HG03521 (cell line): ENCODE results near the gene S100A4.
"Not testable (repeated sequence)": the region's sequence is repeated elsewhere in the genome, so short reads cannot be mapped to it uniquely, and the experiment has no call there.

Experiments used
- ATAC-seq: cut with Tn5 transposase; IDR thresholded peaks from one replicate; pipeline ENCODE4 v1.9.1; 2021; ENCODE audit warnings: mild to moderate bottlenecking, moderate library complexity; ENCODE audit not compliant: unreplicated experiment

The S100A4 gene

GRCh38 chr1:153545067-153546055 is at the start of gene S100A4:
Gene S100A4 (minus strand): TSS chr1:153545806. CDS start chr1:153544794, 1,012 bp downstream.
- no peak for ATAC-seq

DNA sequence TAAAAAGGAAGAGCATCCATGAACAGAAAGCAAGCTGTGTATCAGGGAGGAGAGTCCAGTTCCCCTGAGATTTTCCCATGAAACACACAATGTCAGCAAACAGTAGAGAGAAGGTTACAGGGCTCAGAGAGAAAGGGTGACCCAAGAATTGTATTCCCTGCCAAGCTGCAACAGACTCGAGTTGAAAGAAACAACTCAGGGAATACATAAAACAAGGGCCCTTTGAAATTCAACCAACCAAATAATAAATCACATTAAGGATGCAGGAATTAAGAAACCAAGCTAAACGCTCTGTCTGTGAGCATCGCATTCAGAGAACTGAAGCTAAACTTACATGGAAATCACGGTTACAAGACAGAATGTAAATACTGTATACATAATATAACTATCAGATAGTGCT is 47.1 kb upstream of the S100A4 start:
- no peak for ATAC-seq

DNA sequence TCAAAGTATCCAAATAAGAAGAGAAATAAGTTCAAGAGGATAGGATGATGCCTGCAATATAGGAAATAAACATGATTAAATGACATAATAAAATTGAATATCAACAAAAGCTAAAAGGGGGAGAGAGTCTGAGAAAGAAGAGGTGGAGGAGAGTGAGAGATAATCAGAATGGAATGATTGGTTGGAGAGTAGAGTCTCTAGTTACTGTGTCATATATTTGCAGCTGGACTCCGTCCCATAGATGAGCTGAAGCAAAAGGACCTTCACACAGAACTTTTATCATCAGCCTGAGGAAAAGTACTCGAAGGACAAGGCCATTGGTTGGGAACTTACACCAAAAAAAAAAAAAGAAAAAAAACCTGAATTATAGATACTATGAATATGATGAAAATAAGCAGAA is 42.9 kb upstream of the S100A4 start:
- ATAC-seq, result no peak

- ATAC-seq, result not testable (repeated sequence)
These were observed 42.4 kb upstream of the S100A4 start for GRCh38 chr1:153588033-153588432.

DNA sequence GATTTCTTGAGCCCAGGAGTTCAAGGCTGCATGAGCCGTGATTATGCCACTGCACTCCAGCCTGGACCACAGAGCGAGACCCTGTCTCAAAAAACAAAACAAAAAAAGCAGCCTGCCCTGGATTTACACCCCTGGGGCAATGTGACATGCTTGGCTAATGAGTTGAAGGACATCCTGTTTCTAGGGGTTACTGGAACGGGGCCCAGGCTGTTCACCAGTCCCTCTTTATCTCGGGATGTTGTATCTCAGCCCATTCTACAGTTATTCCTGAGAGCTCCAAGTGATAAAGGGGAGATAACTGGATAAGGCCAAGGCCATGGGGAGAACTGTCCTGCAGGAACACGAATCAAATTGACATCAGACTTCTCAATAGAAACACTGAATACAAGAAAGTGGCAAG is 41.7 kb upstream of the S100A4 start:
- ATAC-seq, result no peak

- ATAC-seq, result no peak
These were observed 40.7 kb upstream of the S100A4 start for GRCh38 chr1:153586347-153586746.

GRCh38 chr1:153585006-153585405 is 39.4 kb upstream of the S100A4 start:
- no peak for ATAC-seq

- ATAC-seq, result no peak
These were observed 38.4 kb upstream of the S100A4 start for GRCh38 chr1:153583976-153584375.

DNA sequence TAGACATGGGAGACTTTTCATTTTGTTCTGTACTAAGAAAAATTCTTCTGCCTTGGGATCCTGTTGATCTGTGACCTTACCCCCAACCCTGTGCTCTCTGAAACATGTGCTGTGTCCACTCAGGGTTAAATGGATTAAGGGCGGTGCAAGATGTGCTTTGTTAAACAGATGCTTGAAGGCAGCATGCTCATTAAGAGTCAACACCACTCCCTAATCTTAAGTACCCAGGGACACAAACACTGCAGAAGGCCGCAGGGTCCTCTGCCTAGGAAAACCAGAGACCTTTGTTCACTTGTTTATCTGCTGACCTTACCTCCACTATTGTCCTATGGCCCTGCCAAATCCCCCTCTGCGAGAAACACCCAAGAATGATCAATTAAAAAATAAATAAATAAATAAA is 37.9 kb upstream of the S100A4 start:
- ATAC-seq, result not testable (repeated sequence)

DNA sequence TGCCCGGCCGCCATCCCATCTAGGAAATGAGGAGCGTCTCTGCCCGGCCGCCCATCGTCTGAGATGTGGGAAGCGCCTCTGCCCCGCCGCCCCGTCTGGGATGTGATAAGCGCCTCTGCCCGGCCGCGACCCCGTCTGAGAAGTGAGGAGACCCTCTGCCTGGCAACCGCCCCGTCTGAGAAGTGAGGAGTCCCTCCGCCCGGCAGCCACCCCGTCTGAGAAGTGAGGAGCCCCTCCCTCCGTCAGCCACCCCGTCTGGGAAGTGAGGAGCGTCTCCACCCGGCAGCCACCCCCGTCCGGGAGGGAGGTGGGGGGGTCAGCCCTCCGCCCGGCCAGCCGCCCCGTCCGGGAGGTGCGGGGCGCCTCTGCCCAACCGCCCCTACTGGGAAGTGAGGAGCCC is 37.2 kb upstream of the S100A4 start:
- not testable (repeated sequence) for ATAC-seq

DNA sequence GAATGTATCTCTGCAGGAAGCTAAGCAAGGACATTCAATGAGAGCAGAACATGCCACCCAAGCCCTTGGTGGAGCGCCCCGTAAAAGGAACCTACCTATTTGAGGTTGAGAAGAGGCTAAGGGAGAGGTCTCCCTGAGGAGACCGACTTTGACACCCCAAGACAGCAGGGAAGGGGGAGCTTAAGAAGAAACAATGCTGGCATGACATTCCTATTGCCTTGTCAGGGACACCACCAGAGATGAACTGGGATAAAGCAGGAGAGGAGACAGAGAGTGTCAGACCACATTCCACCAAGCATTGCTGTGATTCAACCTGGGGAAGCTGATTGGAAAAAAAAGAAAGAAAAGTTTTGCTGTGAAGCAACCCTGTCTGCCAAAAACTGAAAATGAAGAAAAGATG is 33.3 kb upstream of the S100A4 start:
- no peak for ATAC-seq

- no peak for ATAC-seq
These were observed 32.9 kb upstream of the S100A4 start for GRCh38 chr1:153578490-153578889.

DNA sequence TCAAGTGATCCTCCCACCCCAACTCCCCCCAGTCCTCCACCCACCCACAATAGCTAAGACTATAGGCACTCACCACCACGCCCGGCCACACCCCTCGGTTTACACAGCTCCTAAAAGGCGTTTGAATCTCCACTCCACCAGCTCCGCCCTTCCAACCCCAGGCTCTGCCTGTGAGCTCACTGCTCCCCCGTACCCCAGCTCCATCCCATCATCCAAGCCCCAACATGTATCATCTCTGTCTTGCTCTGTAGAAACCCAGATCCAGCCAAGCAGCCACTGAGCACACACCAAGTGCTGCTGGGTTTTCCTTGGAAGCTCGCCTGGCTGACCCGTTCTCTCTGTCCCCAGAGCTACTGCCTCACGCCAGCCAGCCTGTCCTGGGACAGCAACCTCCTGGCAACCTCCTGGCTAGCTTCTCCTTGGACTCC is 32.0 kb upstream of the S100A4 start:
- no peak for ATAC-seq

GRCh38 chr1:153577138-153577537 is 31.5 kb upstream of the S100A4 start:
- ATAC-seq, result no peak

DNA sequence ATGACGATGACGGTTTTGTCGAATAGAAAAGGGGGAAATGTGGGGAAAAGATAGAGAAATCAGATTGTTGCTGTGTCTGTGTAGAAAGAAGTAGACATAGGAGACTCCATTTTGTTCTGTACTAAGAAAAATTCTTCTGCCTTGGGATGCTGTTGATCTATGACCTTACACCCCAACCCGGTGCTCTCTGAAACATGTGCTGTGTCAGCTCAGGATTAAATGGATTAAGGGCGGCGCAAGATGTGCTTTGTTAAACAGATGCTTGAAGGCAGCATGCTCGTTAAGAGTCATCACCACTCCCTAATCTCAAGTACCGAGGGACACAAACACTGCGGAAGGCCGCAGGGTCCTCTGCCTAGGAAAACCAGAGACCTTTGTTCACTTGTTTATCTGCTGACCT is 29.9 kb upstream of the S100A4 start:
- not testable (repeated sequence) for ATAC-seq

DNA sequence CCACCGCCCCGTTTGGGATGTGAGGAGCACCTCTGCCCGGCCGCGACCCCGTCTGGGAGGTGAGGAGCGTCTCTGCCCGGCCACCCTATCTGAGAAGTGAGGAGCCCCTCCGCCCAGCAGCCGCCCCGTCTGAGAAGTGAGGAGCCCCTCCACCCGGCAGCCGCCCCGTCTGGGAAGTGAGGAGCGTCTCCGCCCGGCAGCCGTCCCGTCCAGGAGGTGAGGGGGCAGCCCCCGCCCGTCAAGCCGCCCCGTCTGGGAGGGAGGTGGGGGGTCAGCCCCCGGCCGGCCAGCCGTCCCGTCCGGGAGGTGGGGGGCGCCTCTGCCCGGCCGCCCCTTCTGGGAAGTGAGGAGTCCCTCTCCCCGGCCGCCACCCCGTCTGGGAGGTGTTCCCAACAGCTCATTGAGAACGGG is 29.5 kb upstream of the S100A4 start:
- ATAC-seq, result not testable (repeated sequence)

DNA sequence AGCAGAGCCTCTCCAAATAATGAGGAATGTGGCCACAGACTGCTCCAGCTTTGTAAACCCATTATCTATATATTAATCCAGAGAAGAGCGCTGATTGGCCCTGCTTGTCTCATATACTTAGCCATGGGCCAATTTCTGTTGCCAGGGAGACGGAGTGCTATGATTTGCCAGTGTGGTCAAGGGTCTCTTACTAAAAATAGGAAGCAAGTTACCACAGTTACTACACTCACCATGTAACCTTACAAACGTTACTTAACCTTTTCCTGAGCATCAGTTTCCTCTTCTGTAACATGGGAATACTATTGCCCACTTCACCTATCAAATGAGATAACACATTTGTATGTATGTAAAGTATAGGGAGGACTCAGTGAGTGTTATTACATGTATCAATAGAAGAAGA is 27.7 kb upstream of the S100A4 start:
- ATAC-seq, result no peak

- no peak for ATAC-seq
These were observed 27.0 kb upstream of the S100A4 start for GRCh38 chr1:153572569-153573015.

DNA sequence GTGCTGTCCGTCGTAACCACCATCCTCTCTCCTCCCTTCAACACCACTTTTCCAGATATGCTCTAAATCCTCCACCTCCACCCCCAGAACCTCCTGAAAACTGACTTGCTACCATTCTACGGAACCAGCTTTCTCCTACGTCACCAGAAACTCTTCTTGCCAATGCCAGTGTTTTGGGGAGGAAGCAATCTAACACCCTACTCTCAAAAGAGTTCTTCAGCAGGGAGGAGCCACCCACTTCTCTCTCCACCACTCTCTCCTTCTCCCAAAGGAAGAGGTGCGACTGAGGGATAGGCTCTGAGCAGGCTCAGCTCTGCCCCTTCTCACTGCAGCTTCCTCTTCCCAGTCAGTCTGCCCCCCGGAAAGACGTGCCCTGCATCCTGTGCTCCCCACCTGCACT is 26.1 kb upstream of the S100A4 start:
- no peak for ATAC-seq

GRCh38 chr1:153570874-153571273 is 25.3 kb upstream of the S100A4 start:
- ATAC-seq, result no peak

GRCh38 chr1:153569465-153569864 is 23.9 kb upstream of the S100A4 start:
- ATAC-seq, result no peak

- ATAC-seq, result no peak
These were observed 22.9 kb upstream of the S100A4 start for GRCh38 chr1:153568367-153569099.
